Common myeloid progenitor, CD34-positive (primary cell): ENCODE results near the gene FBXL16.
"Not testable (repeated sequence)": the region's sequence is repeated elsewhere in the genome, so short reads cannot be mapped to it uniquely, and the experiment has no call there.

Source experiments
- CTCF ChIA-PET: fragments of 350-600 bp; sonication (Branson Sonifier 250); formaldehyde crosslinking; loops from one replicate; lab custom pipeline; 2021; ENCODE audit warnings: antibody characterized with exemption; lab: Charles Lee
- POLR2A ChIA-PET: fragments of 350-600 bp; sonication (Branson Sonifier 250); formaldehyde crosslinking; loops from one replicate; lab custom pipeline; 2021; ENCODE audit warnings: antibody characterized with exemption; lab: Charles Lee
- DNase-seq, 3 donors: peaks; one replicate each; pipeline versions ENCODE4 v3.0.0 to v3.0.0-alpha.2; 2013
- H3K27ac ChIP-seq, 2 experiments: 1 replicate in 1 of 2; 2 replicates in 1 of 2; pipeline ENCODE4 v1.7.0; 2013; ENCODE audit warnings: inconsistent platforms in 2 of 2, low read length in 2 of 2, mild to moderate bottlenecking in 2 of 2, low read depth in 1 of 2, moderate library complexity in 1 of 2; ENCODE audit not compliant: severe bottlenecking in 2 of 2, insufficient read depth in 1 of 2, poor library complexity in 1 of 2
- H3K27me3 ChIP-seq, 5 experiments: replicated peaks in 2 of 5; 1 replicate in 3 of 5; 2 replicates in 2 of 5; pipeline versions ENCODE4 v1.6.1 to v1.7.0; 2013; ENCODE audit warnings: low read length in 4 of 5, mild to moderate bottlenecking in 2 of 5, moderate library complexity in 2 of 5, inconsistent platforms in 1 of 5; ENCODE audit not compliant: insufficient read depth in 5 of 5, control insufficient read depth in 4 of 5
- H3K36me3 ChIP-seq, 4 experiments: 1 replicate in 2 of 4; 2 replicates in 2 of 4; pipeline versions ENCODE4 v1.6.1 to v1.7.0; 2013; ENCODE audit warnings: low read length in 3 of 4, control low read depth in 1 of 4, mild to moderate bottlenecking in 1 of 4; ENCODE audit not compliant: control insufficient read depth in 4 of 4, insufficient read depth in 4 of 4
- H3K4me1 ChIP-seq, 4 experiments: 1 replicate in 3 of 4; 2 replicates in 1 of 4; pipeline versions ENCODE4 v1.6.1 to v1.7.1; 2013; ENCODE audit warnings: low read length in 3 of 4, mild to moderate bottlenecking in 3 of 4, control low read depth in 1 of 4, inconsistent platforms in 1 of 4, moderate library complexity in 1 of 4; ENCODE audit not compliant: control insufficient read depth in 4 of 4, insufficient read depth in 4 of 4; ENCODE audit errors: control extremely low read depth in 1 of 4
- H3K4me3 ChIP-seq, 7 experiments: 1 replicate in 4 of 7; 2 replicates in 3 of 7; pipeline versions ENCODE4 v1.5.1 to v1.7.0; 2013; ENCODE audit warnings: mild to moderate bottlenecking in 7 of 7, low read length in 6 of 7, moderate library complexity in 6 of 7, inconsistent platforms in 2 of 7, low read depth in 2 of 7, control low read depth in 1 of 7; ENCODE audit not compliant: insufficient read depth in 4 of 7, control insufficient read depth in 1 of 7; ENCODE audit errors: extremely low read depth in 1 of 7
- H3K9me3 ChIP-seq, 5 experiments: 1 replicate in 4 of 5; 2 replicates in 1 of 5; pipeline versions ENCODE4 v1.6.1 to v1.7.1; 2013; ENCODE audit warnings: low read length in 4 of 5, mild to moderate bottlenecking in 2 of 5, inconsistent platforms in 1 of 5, low read depth in 1 of 5, moderate library complexity in 1 of 5; ENCODE audit not compliant: control insufficient read depth in 4 of 5, insufficient read depth in 2 of 5; ENCODE audit errors: control extremely low read depth in 1 of 5
- WGBS: methylation state at CpG from one replicate; pipeline ENCODE4 v1.1.5; 2013; ENCODE audit not compliant: insufficient coverage; 5-methylcytosine and 5-hydroxymethylcytosine counted together

FBXL16 gene

DNA sequence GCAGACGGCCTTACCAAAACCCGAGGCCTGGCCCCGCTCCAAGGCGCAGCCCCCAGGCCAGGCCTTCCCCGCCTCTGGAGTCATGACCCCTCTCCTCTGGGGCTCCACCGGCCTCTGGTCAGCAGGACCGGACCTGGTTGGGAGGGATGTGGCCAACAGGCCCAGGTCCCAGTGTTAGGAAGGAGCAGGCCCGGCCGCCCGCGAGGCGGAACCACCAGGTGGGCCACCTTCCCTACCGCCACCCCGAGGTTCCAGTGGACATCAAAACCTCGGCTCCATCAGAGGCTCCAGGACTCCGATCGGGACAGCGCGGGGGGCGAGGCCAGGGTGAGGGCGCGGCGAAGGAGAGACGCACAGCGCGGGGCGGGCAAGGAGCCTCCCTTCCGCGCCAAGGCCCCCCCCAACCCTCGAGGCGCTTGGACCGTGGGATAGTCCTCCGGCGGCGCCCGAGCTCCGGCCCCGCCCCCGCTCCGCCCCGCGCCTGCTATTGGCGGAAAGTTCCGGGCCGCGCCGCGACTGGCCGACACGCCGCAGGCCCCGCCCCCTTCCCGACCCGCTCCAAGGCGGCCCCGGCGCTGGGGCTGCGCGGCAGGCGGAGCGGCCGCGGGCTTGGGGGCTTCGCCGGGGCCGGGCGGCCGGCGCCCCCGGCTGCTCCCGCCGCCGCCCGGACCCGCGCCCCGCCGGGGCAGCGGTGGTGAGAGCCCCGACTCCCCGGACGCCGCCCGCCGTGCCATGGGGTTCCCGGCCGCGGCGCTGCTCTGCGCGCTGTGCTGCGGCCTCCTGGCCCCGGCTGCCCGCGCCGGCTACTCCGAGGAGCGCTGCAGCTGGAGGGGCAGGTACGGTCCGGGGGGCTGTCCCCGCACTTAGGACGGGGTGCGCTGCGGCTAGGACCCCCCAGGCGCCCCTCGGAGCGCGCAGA lies 9.2 kb upstream of the FBXL16 start, which contains the start of gene METRN:
METRN (plus strand) TSS at position 561 of the 919 bp plus-strand sequence; CDS start at position 733, 172 bp downstream.
- DNase-seq = peak; percentile 81 to 87 (median 85)
- Histone ChIP-seq H3K4me3 (peak within 1 kb of the TSS in 6 of 7 experiments; percentile 19 to 66 (median 60)), H3K27ac (no peak within 1 kb of the TSS), H3K9me3 (no peaks in the 10 kb centered on the region), H3K27me3 (peaks cover 0 to 56% (median 9%) of the 10 kb centered on the region in 5 experiments), H3K4me1 (peaks cover 0 to 35% (median 31%) of the 10 kb centered on the region in 4 experiments), H3K36me3 (no peaks in the 10 kb centered on the region)
- ChIA-PET POLR2A (interaction anchor here (0.8 kb wide), 1 partner anchor 152 kb away, joined by 3 read pairs; no protein-coding TSS in a partner anchor), CTCF (interaction anchor here (1.2 to 5.6 kb wide), 8 partner anchors 12 to 388 kb away, joined by 3 to 104 read pairs (median 6); partner anchors contain the start of genes CHTF18 and RPUSD1)
- WGBS = 6% methylated on average over 74 of the region's 108 CpGs

GRCh38 chr16:714079-714478 lies 8.5 kb upstream of the FBXL16 start:
- CTCF ChIA-PET = interaction anchor here (1.2 to 5.6 kb wide), 3 partner anchors 11 to 389 kb away, joined by 3 to 104 read pairs (median 4); partner anchors contain the start of genes CHTF18 and RPUSD1
- H3K36me3 ChIP-seq = no peaks in the 10 kb centered on the region
- WGBS = 58% methylated on average over 11 of the region's 11 CpGs
- no peak overlapping the region for H3K4me3 ChIP-seq
- DNase-seq = no peak
- H3K27ac ChIP-seq = no peak overlapping the region
- H3K9me3 ChIP-seq = no peaks in the 10 kb centered on the region
- H3K27me3 ChIP-seq = peaks cover 0 to 64% (median 15%) of the 10 kb centered on the region in 5 experiments
- H3K4me1 ChIP-seq = peaks cover 0 to 28% (median 23%) of the 10 kb centered on the region in 4 experiments
- POLR2A ChIA-PET = no interaction called here

GRCh38 chr16:712740-713250 lies 7.2 kb upstream of the FBXL16 start:
- H3K36me3 ChIP-seq, H3K27ac ChIP-seq, POLR2A ChIA-PET, H3K9me3 ChIP-seq, H3K4me3 ChIP-seq: not testable (repeated sequence)
- CTCF ChIA-PET = interaction anchor here (0.6 to 5.6 kb wide), 18 partner anchors 8 to 390 kb away, joined by 3 to 104 read pairs (median 5); partner anchors contain the start of genes ANTKMT, CCDC78, CHTF18 and CIAO3
- H3K4me1 ChIP-seq = peaks cover 0 to 21% (median 19%) of the 10 kb centered on the region in 4 experiments
- DNase-seq = peak; percentile 52 to 63 (median 59)
- H3K27me3 ChIP-seq = peaks cover 0 to 77% (median 19%) of the 10 kb centered on the region in 5 experiments
- 41% methylated on average over 9 of the region's 13 CpGs for WGBS

GRCh38 chr16:711548-712320 lies 6.1 kb upstream of the FBXL16 start:
- 12% methylated on average over 7 of the region's 25 CpGs for WGBS
- H3K27me3 ChIP-seq = peaks cover 0 to 78% (median 19%) of the 10 kb centered on the region in 5 experiments
- H3K4me3 ChIP-seq = no peak overlapping the region
- peaks cover 0 to 21% (median 19%) of the 10 kb centered on the region in 4 experiments for H3K4me1 ChIP-seq
- peak; percentile 58 to 72 (median 68) for DNase-seq
- H3K9me3 ChIP-seq = no peaks in the 10 kb centered on the region
- H3K36me3 ChIP-seq = no peaks in the 10 kb centered on the region
- no peak overlapping the region for H3K27ac ChIP-seq
- ChIA-PET CTCF (interaction anchor here (0.7 to 5.6 kb wide), 18 partner anchors 9 to 344 kb away, joined by 3 to 104 read pairs (median 6); partner anchors contain the start of genes ANTKMT, CCDC78, CHTF18 and CIAO3), POLR2A (interaction anchor here (0.8 kb wide), 1 partner anchor 34 kb away, joined by 5 read pairs; no protein-coding TSS in a partner anchor)

- Histone ChIP-seq H3K4me3 (no peak overlapping the region), H3K27me3 (peaks cover 0 to 78% (median 18%) of the 10 kb centered on the region in 5 experiments), H3K36me3 (no peaks in the 10 kb centered on the region), H3K4me1 (peaks cover 0 to 24% (median 17%) of the 10 kb centered on the region in 4 experiments), H3K9me3 (no peaks in the 10 kb centered on the region), H3K27ac (no peak overlapping the region)
- WGBS = 77% methylated on average over 12 of the region's 12 CpGs
- POLR2A ChIA-PET = no interaction called here
- no peak for DNase-seq
- CTCF ChIA-PET = interaction anchor here (0.7 to 5.6 kb wide), 9 partner anchors 10 to 76 kb away, joined by 3 to 104 read pairs (median 8); partner anchors contain the start of genes ANTKMT, CCDC78, CHTF18 and RPUSD1
Measured at GRCh38 chr16:711084-711483, 5.5 kb upstream of the FBXL16 start.

- CTCF ChIA-PET = interaction anchor here (0.7 to 5.6 kb wide), 10 partner anchors 9 to 76 kb away, joined by 3 to 104 read pairs (median 6); partner anchors contain the start of genes ANTKMT, CCDC78, CHTF18 and RPUSD1
- H3K4me1 ChIP-seq = peaks cover 0 to 21% (median 13%) of the 10 kb centered on the region in 4 experiments
- POLR2A ChIA-PET = no interaction called here
- H3K4me3 ChIP-seq = no peak overlapping the region
- H3K9me3 ChIP-seq = no peaks in the 10 kb centered on the region
- H3K27ac ChIP-seq = no peak overlapping the region
- peaks cover 0 to 76% (median 16%) of the 10 kb centered on the region in 5 experiments for H3K27me3 ChIP-seq
- WGBS = 76% methylated on average over 21 of the region's 21 CpGs
- no peak for DNase-seq
- H3K36me3 ChIP-seq = no peaks in the 10 kb centered on the region
Measured at GRCh38 chr16:710500-711075, 5.0 kb upstream of the FBXL16 start.
